ENCODE data around the gene PDZD4.

- TF ChIP-seq CTCF (IDR thresholded peaks at IDR 0.05) (no peak), POLR2A (IDR thresholded peaks at IDR 0.05) (no peak), POLR2AphosphoS5 (IDR thresholded peaks at IDR 0.05) (no peak)
Measured at GRCh38 chrX:153828308-153828707, 2.0 kb downstream of the PDZD4 start.

Data from transverse colon (tissue), 4 donors.